IMR-90 (cell line): ENCODE data around the gene CREB5. TPM values are rescaled to one million over a fixed set of nuclear protein-coding genes. Genes with fewer than 3 reads are reported as not detected.
A peak's percentile ranks its signal among the peaks of the same experiment; 100 is the strongest.

Experiments
- ATAC-seq: fragments of 200-7000 bp; cut with Tn5 transposase; 2 replicates; pipeline ENCODE4 v1.9.1; 2020; ENCODE audit warnings: low read depth, mild to moderate bottlenecking, moderate library complexity
- BruUV-seq: library from RNA; stranded (reverse); fragments of 400-500 nt; replicated peaks from 2 replicates; lab custom pipeline; 2021; lab: Mats Ljungman, UMichigan
- CTCF ChIA-PET: fragments of 300-600 bp; formaldehyde crosslinking; extraction: SDS; loops from one replicate; lab custom pipeline; 2021; ENCODE audit warnings: antibody characterized with exemption; lab: Yijun Ruan, JAX
- POLR2A ChIA-PET: fragments of 300-600 bp; sonication (Branson Sonifier 250); formaldehyde crosslinking; loops from one replicate; lab custom pipeline; 2022; ENCODE audit warnings: antibody characterized with exemption; ENCODE audit not compliant: unreplicated experiment; lab: Charles Lee
- DNase-seq: peaks from one replicate; pipeline ENCODE4 v3.0.0; 2013
- H2AFZ ChIP-seq: replicated peaks from 2 replicates; pipeline ENCODE3; 2013; ENCODE audit warnings: low read length, mild to moderate bottlenecking; ENCODE audit not compliant: poor library complexity
- H2AK5ac ChIP-seq: 2 replicates; pipeline ENCODE4 v1.6.1; 2013; ENCODE audit warnings: low read depth, low read length, inconsistent platforms
- H2AK9ac ChIP-seq: replicated peaks from 2 replicates; pipeline ENCODE3; 2013; ENCODE audit warnings: mild to moderate bottlenecking, low read depth, low read length, moderate library complexity; ENCODE audit not compliant: poor library complexity
- H2BK120ac ChIP-seq: 2 replicates; pipeline ENCODE4 v1.6.1; 2013; ENCODE audit warnings: low read depth, low read length, inconsistent platforms
- H2BK15ac ChIP-seq: 3 replicates; pipeline ENCODE4 v1.6.1; 2013; ENCODE audit warnings: low read depth, low read length, inconsistent platforms
- H2BK20ac ChIP-seq: 2 replicates; pipeline ENCODE4 v1.6.1; 2013; ENCODE audit warnings: low read depth, mild to moderate bottlenecking, inconsistent platforms, low read length, moderate library complexity
- H2BK5ac ChIP-seq: 2 replicates; pipeline ENCODE4 v1.6.1; 2013; ENCODE audit warnings: mild to moderate bottlenecking, low read depth, low read length, inconsistent platforms; ENCODE audit not compliant: poor library complexity, severe bottlenecking
- H3K14ac ChIP-seq: replicated peaks from 2 replicates; pipeline ENCODE4 v1.6.1; 2013; ENCODE audit warnings: low read depth, low read length, inconsistent platforms
- H3K18ac ChIP-seq: 2 replicates; pipeline ENCODE4 v1.6.1; 2013; ENCODE audit warnings: low read depth, low read length, control low read depth
- H3K23ac ChIP-seq: 2 replicates; pipeline ENCODE4 v1.6.1; 2013; ENCODE audit warnings: low read depth, low read length, inconsistent platforms
- H3K27ac ChIP-seq: 2 replicates; pipeline ENCODE4 v1.5.1; 2013; ENCODE audit warnings: mild to moderate bottlenecking, control low read depth, low read length; ENCODE audit not compliant: insufficient read depth
- H3K27me3 ChIP-seq: 2 replicates; pipeline ENCODE4 v1.6.1; 2013; ENCODE audit warnings: low read length; ENCODE audit not compliant: control insufficient read depth, insufficient read depth
- H3K36me3 ChIP-seq: 2 replicates; pipeline ENCODE4 v1.6.1; 2013; ENCODE audit warnings: low read length, mixed read lengths; ENCODE audit not compliant: control insufficient read depth, insufficient read depth
- H3K4ac ChIP-seq: 2 replicates; pipeline ENCODE4 v1.6.1; 2013; ENCODE audit warnings: low read depth, low read length, inconsistent platforms
- H3K4me1 ChIP-seq: 2 replicates; pipeline ENCODE4 v1.6.1; 2013; ENCODE audit warnings: low read length, mixed read lengths; ENCODE audit not compliant: control insufficient read depth, insufficient read depth
- H3K4me2 ChIP-seq: 2 replicates; pipeline ENCODE4 v1.6.1; 2013; ENCODE audit warnings: low read depth, mild to moderate bottlenecking, control low read depth, low read length, moderate library complexity
- H3K4me3 ChIP-seq: 2 replicates; pipeline ENCODE4 v1.5.1; 2013; ENCODE audit warnings: low read depth, mild to moderate bottlenecking, control low read depth, low read length, moderate library complexity; ENCODE audit not compliant: insufficient read depth
- H3K56ac ChIP-seq: 2 replicates; pipeline ENCODE4 v1.6.1; 2013; ENCODE audit warnings: low read length, inconsistent platforms; ENCODE audit not compliant: insufficient read depth; ENCODE audit errors: extremely low read depth
- H3K79me1 ChIP-seq, 2 experiments: 2 replicates each; pipeline ENCODE4 v1.6.1; 2013; ENCODE audit warnings: low read length in 2 of 2, inconsistent platforms in 1 of 2, low read depth in 1 of 2
- H3K9ac ChIP-seq: 2 replicates; pipeline ENCODE4 v1.6.1; 2013; ENCODE audit warnings: low read depth, low read length, control low read depth
- H3K9me1 ChIP-seq: 2 replicates; pipeline ENCODE4 v1.6.1; 2013; ENCODE audit warnings: low read length, inconsistent platforms; ENCODE audit not compliant: insufficient read depth
- H3K9me3 ChIP-seq: 2 replicates; pipeline ENCODE4 v1.6.1; 2013; ENCODE audit warnings: low read length; ENCODE audit not compliant: control insufficient read depth, insufficient read depth
- H4K20me1 ChIP-seq: 2 replicates; pipeline ENCODE4 v1.6.1; 2013; ENCODE audit warnings: low read length, inconsistent platforms; ENCODE audit not compliant: insufficient read depth
- H4K5ac ChIP-seq: 2 replicates; pipeline ENCODE4 v1.6.1; 2013; ENCODE audit warnings: mild to moderate bottlenecking, low read depth, low read length, control low read depth
- H4K8ac ChIP-seq, 2 experiments: 2 replicates each; pipeline ENCODE4 v1.6.1; 2013; ENCODE audit warnings: low read depth in 2 of 2, low read length in 2 of 2, control low read depth in 1 of 2, inconsistent platforms in 1 of 2
- H4K91ac ChIP-seq: 2 replicates; pipeline ENCODE4 v1.6.1; 2013; ENCODE audit warnings: low read depth, low read length, inconsistent platforms; ENCODE audit not compliant: insufficient read depth
- SMC3 ChIP-seq: fragments of 150-350 bp; IDR thresholded peaks from 2 replicates; pipeline ENCODE4 v1.6.1; 2016; ENCODE audit warnings: low read depth, mild to moderate bottlenecking, antibody characterized with exemption, low read length, moderate library complexity
- dilution Hi-C: fragments of 300-500 bp; cut with HindIII; formaldehyde crosslinking; loops from one replicate; pipeline ENCODE4 v1.14.3; 2018; ENCODE audit warnings: low sequenced_read_pairs; ENCODE audit not compliant: unreplicated experiment
- in situ Hi-C: fragments of 300-500 bp; cut with MboI; formaldehyde crosslinking; loops from 3 replicates; pipeline ENCODE4 v1.14.3; 2019; ENCODE audit warnings: low sequenced_read_pairs, inconsistent platforms, mixed read lengths
- intact Hi-C: fragments of 100-400 bp; cut with micrococcal nuclease; formaldehyde crosslinking; loops from 2 replicates; pipeline ENCODE4 v1.10.0; 2022
- polyA plus RNA-seq, 3 experiments: library from polyadenylated mRNA; depleted of rRNA; stranded (reverse); fragments of >200 nt; gene quantifications; 2 replicates each; pipeline ENCODE4 v1.2.3, GENCODE V29; 2012; ENCODE audit warnings: low replicate concordance in 1 of 3
- total RNA-seq: library from RNA; depleted of rRNA; stranded (reverse); fragments of >200 nt; gene quantifications from 2 replicates; pipeline ENCODE4 v1.2.3, GENCODE V29; 2012
- TF ChIP-seq, protein P1 (sequence below): conservative IDR thresholded peaks from 2 replicates; pipeline ENCODE4 v1.5.1; 2012; ENCODE audit warnings: mild to moderate bottlenecking, low read depth, low read length, improper control_type of control experiment

CREB5 gene
- total and polyA plus RNA-seq, 2 of the 4 experiments (the other 2 are of a cell fraction): 7.3 to 13.1 TPM

DNA sequence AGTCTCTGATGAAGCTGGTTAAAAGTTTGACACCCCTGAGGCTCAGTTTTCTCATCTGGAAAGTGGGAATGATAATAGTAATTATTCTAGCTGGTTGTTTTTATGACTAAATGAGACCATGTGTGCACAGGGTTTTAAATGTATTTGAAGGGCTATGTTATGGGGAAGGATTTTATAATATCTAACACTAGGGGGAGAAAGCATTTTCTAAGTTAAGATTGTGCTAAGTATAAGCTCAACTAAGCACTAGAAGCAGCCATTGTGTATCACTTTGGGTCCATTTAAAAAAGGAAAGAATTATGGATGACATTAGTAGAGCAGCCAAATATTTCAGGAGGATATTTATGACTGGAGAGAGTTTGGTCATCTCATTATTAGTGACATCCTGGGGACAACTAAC lies 49.5 kb upstream of the CREB5 start:
- intact Hi-C loops (no loop called here), in situ Hi-C loops (no loop called here), dilution Hi-C loops (no loop called here)
- H3K4ac ChIP-seq: no peak overlapping the region
- POLR2A ChIA-PET: no interaction called here
- DNase-seq (no peak), ATAC-seq (no peak)
- no peaks in the 10 kb centered on the region for H3K27me3 ChIP-seq
- H3K36me3 ChIP-seq: no peaks in the 10 kb centered on the region
- H3K4me2 ChIP-seq: no peak overlapping the region
- H3K9me1 ChIP-seq: peaks cover 5% of the 10 kb centered on the region
- H2BK5ac ChIP-seq: no peak overlapping the region
- no peak overlapping the region for H3K4me3 ChIP-seq
- no TSS peak for BruUV-seq
- H4K8ac ChIP-seq: no peak overlapping the region
- CTCF ChIA-PET: interaction anchor here (0.9 kb wide), 1 partner anchor 14 kb away, joined by 4 read pairs; no protein-coding TSS in a partner anchor
- no peaks in the 10 kb centered on the region for H3K79me1 ChIP-seq
- H2BK120ac ChIP-seq: no peak overlapping the region
- 0 out of 2 replicates have a peak, but pooled peaks cover 2% of the 10 kb centered on the region for H3K9me3 ChIP-seq
- no peak overlapping the region for H3K18ac ChIP-seq
- H3K27ac ChIP-seq: no peak overlapping the region
- H3K14ac ChIP-seq: no peak overlapping the region
- no peak overlapping the region for H3K9ac ChIP-seq
- H2AK5ac ChIP-seq: no peak overlapping the region
- no peaks in the 10 kb centered on the region for H4K20me1 ChIP-seq
- H4K5ac ChIP-seq: no peak overlapping the region
- TF ChIP-seq SMC3: no peak
- TF ChIP-seq, protein P1, sequence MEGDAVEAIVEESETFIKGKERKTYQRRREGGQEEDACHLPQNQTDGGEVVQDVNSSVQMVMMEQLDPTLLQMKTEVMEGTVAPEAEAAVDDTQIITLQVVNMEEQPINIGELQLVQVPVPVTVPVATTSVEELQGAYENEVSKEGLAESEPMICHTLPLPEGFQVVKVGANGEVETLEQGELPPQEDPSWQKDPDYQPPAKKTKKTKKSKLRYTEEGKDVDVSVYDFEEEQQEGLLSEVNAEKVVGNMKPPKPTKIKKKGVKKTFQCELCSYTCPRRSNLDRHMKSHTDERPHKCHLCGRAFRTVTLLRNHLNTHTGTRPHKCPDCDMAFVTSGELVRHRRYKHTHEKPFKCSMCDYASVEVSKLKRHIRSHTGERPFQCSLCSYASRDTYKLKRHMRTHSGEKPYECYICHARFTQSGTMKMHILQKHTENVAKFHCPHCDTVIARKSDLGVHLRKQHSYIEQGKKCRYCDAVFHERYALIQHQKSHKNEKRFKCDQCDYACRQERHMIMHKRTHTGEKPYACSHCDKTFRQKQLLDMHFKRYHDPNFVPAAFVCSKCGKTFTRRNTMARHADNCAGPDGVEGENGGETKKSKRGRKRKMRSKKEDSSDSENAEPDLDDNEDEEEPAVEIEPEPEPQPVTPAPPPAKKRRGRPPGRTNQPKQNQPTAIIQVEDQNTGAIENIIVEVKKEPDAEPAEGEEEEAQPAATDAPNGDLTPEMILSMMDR: no peak; the same call in 1 of the 2 replicates
- H2AK9ac ChIP-seq: no peak overlapping the region
- H2BK15ac ChIP-seq: no peak overlapping the region
- H3K23ac ChIP-seq: no peak overlapping the region
- H4K91ac ChIP-seq: 0 out of 2 replicates have a peak overlapping the region, but pooled peaks have one; percentile 2
- no peak overlapping the region for H2BK20ac ChIP-seq
- no peak overlapping the region for H3K56ac ChIP-seq
- peaks cover 7% of the 10 kb centered on the region for H3K4me1 ChIP-seq
- H2AFZ ChIP-seq: no peak overlapping the region
